ENCODE measurements around the gene NMNAT2. TPM values are rescaled to one million over a fixed set of nuclear protein-coding genes. Genes with fewer than 3 reads are reported as not detected.

Gene NMNAT2
- total RNA-seq, 1 donor from 2014 or later, result not detected

DNA sequence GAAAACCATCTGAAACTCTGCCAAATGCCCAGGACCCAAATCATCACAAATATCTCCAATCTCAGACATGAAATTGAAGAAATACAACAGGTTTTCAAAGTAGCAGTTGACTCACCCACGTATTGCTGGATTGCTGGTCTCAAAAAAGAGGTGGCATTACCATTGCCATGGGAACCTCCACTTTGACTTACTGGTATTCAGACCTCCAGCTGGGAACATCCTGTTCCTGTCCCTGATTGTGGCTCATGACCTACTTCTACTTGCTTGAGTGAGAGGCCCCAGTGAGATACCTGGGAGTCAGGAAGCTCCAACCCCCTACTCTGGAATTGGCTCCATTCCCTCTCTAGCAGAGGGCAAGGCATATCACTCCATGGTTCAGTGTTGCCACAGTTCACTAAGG, 64.6 kb downstream of the NMNAT2 start:
- Mint-ChIP-seq H3K4me1 (ENCODE audit: low read depth) (no peaks in the 10 kb centered on the region), H3K36me3 (ENCODE audit: low read depth) (no peaks in the 10 kb centered on the region), H3K4me3 (ENCODE audit: low read depth) (no peak overlapping the region), H3K27me3 (ENCODE audit: low read depth) (peaks cover 2% of the 10 kb centered on the region), H3K9me3 (no peaks in the 10 kb centered on the region), H3K27ac (no peak overlapping the region)
- intact Hi-C loops (cut with micrococcal nuclease), result no loop called here
- DNase-seq (ENCODE audit: low spot score), result no peak

DNA sequence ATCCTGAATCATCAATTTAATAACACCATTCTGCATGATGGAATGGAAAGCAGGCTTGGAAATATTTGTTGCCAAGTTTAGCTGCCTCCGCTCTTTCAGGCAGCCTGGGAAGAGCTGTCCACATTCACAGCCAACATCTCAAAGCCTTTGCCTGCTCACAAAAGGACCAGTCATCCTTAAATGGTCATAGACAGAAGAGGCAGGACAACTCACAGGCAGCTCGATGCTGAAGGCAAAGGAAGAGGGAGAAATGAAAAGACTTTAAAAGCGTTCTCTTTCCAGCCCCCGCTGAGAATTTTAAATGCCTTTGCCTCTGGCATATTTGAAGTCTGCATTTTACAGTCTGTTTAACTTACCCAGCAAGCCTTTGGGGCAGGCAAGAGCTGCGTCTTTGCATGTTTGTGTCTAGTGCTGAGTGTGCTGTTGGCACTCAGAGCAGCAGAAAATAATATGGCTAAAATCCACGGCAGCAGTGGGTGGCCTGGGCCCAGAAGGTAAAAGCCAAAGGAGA, 68.9 kb downstream of the NMNAT2 start:
- DNase-seq (ENCODE audit: low spot score), result no peak
- Mint-ChIP-seq H3K9me3 (no peaks in the 10 kb centered on the region), H3K4me3 (ENCODE audit: low read depth) (no peak overlapping the region), H3K4me1 (ENCODE audit: low read depth) (no peaks in the 10 kb centered on the region), H3K27ac (no peak overlapping the region), H3K36me3 (ENCODE audit: low read depth) (no peaks in the 10 kb centered on the region), H3K27me3 (ENCODE audit: low read depth) (peaks cover 4% of the 10 kb centered on the region)
- intact Hi-C loops (cut with micrococcal nuclease), result no loop called here

DNA sequence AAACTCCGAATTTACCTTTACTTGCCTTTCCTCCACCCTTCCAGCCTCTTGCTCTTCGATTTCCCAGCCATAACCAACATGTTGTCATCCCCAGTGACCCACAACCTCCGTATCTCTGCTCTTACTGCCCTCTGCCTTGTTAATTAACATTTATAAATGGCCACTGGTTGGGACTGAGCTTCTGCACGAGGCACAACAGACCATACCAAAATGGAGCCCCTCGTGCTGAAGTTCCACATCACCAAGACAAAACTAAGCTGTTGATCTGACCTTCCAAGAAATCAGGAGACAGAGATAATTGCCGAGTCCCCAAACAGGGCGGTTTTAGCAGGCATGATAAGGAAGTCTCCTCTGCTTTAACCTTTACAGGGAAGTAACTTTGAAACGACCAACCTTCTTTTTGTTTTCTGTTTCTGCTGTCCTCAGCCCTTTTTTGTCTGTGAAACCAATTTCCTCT, 71.9 kb downstream of the NMNAT2 start:
- Mint-ChIP-seq H3K4me3 (ENCODE audit: low read depth) (no peak overlapping the region), H3K27ac (no peak overlapping the region)
- intact Hi-C loops (cut with micrococcal nuclease), result no loop called here

DNA sequence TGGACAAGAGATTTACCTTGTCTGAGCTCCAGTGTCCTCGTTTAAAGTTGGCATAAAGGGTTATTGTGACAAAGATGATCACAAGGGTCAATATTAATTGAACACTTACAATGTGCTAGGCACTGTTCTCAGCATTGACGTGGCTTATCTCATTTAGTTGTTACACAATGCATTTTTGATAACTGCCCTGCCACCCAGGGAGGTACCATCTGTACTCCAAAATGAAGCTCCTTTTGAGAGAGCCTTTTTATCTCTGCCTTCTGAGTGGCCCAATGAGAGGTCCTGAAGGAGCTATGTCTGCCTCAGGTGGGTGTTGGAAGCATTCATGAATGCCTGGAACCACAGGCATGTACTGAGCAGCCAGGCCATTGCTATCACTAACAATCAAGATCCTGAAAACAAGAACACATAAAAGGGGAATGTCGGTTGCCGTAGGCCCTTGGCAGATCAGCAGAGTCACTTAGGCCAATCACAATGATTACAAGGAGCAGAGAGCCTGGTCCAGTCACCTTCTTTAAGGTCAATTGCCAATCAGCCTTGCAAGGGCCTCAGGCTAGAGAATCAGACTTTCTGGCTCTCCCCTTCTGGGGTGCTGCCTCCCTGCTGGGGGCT, 78.5 kb downstream of the NMNAT2 start:
- Mint-ChIP-seq H3K36me3 (ENCODE audit: low read depth) (no peaks in the 10 kb centered on the region), H3K4me1 (ENCODE audit: low read depth) (no peaks in the 10 kb centered on the region), H3K9me3 (no peaks in the 10 kb centered on the region), H3K27ac (no peak overlapping the region), H3K27me3 (ENCODE audit: low read depth) (peaks cover 3% of the 10 kb centered on the region), H3K4me3 (ENCODE audit: low read depth) (no peak overlapping the region)
- no peak for DNase-seq (ENCODE audit: low spot score)
- intact Hi-C loops (cut with micrococcal nuclease), result no loop called here

More for the DNA sequence above, 71.9 kb downstream of the NMNAT2 start:
- H3K9me3 Mint-ChIP-seq, result no peaks in the 10 kb centered on the region
- H3K36me3 Mint-ChIP-seq (ENCODE audit: low read depth), result no peaks in the 10 kb centered on the region
- H3K27me3 Mint-ChIP-seq (ENCODE audit: low read depth), result peaks cover 4% of the 10 kb centered on the region
- DNase-seq (ENCODE audit: low spot score), result no peak
- no peaks in the 10 kb centered on the region for H3K4me1 Mint-ChIP-seq (ENCODE audit: low read depth)

DNA sequence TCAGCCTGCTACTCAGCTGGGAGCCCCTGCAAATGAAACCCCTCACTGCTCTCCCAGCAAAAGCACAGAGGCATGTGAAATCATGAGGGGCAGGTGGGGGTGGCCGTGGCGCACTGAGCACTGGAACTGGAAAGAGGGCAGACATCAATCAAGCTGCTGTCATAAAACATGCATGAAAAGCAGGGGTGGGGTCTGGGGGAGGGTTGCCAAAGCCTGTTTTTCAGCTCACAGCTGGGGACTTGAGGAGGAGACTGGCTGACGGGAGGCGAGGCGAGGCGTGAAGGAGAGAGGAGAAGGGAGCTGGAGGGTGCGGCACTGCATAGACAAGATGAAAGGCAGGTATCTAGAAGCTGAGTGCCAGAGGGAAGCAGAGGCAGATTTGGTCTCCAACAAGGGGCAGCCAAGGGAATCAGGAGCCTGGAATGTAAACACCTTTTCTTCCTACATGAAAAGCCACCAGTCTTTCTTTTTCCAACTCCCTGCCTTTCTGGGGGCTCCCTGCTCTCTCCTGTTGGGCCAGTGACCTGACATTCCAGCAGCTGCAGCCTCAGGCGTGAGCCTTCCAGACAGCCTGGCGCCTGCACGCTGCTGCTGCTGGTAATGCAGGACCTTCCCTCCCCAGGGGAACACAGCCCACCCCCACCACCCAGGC, 87.0 kb downstream of the NMNAT2 start:
- no peak overlapping the region for H3K4me3 Mint-ChIP-seq (ENCODE audit: low read depth)

DNA sequence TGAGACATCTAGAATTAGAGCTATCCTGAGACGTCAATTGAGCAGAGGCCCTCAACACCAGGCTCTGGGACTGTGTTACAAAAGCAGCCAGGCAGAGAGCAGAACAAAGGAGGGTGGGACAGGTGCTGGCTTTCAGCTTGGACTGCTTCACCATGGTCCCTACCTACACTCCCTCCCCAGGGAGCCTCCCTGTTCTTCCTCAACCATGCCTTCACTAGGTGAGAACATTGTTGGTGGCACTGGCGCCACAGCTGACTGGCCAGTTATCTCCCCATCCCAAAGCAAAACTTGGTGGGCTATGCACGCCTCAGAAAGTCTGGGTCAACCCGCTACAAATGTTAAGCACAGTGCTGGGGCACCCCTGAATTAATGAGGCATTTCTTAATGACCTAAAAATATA, 87.8 kb downstream of the NMNAT2 start:
- Mint-ChIP-seq H3K4me3 (ENCODE audit: low read depth) (no peak overlapping the region), H3K4me1 (ENCODE audit: low read depth) (no peaks in the 10 kb centered on the region), H3K27ac (no peak overlapping the region), H3K36me3 (ENCODE audit: low read depth) (no peaks in the 10 kb centered on the region), H3K9me3 (no peaks in the 10 kb centered on the region), H3K27me3 (ENCODE audit: low read depth) (peaks cover 17% of the 10 kb centered on the region)
- DNase-seq (ENCODE audit: low spot score), result no peak
- intact Hi-C loops (cut with micrococcal nuclease), result no loop called here

More for the DNA sequence above, 87.0 kb downstream of the NMNAT2 start:
- Mint-ChIP-seq H3K9me3 (no peaks in the 10 kb centered on the region), H3K4me1 (ENCODE audit: low read depth) (no peaks in the 10 kb centered on the region), H3K27me3 (ENCODE audit: low read depth) (peaks cover 20% of the 10 kb centered on the region), H3K27ac (no peak overlapping the region), H3K36me3 (ENCODE audit: low read depth) (no peaks in the 10 kb centered on the region)
- no peak for DNase-seq (ENCODE audit: low spot score)
- intact Hi-C loops (cut with micrococcal nuclease), result no loop called here

DNA sequence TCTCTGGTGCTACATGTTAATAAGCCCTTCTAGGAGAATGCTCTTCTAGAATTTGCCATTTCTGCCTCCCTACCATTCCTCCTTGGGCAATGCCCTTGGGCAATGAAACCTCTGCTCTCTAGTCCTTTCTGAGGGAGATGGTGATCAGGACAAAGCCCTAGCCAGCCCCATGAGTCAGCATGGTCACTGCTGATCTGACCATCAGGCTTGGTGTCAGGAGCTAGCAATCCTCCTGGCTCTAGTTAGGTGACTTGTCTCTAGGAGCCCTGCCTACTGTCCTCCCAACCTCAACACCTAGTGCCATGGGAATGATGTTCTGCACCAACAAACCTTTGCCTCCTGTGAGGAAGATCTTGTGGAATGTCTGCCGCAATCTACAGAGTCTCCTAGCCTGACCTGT, 89.8 kb downstream of the NMNAT2 start:
- no peak for DNase-seq (ENCODE audit: low spot score)
- Mint-ChIP-seq H3K9me3 (no peaks in the 10 kb centered on the region), H3K4me1 (ENCODE audit: low read depth) (no peaks in the 10 kb centered on the region), H3K27ac (no peak overlapping the region), H3K4me3 (ENCODE audit: low read depth) (no peak overlapping the region), H3K36me3 (ENCODE audit: low read depth) (no peaks in the 10 kb centered on the region), H3K27me3 (ENCODE audit: low read depth) (peaks cover 17% of the 10 kb centered on the region)
- intact Hi-C loops (cut with micrococcal nuclease), result no loop called here

DNA sequence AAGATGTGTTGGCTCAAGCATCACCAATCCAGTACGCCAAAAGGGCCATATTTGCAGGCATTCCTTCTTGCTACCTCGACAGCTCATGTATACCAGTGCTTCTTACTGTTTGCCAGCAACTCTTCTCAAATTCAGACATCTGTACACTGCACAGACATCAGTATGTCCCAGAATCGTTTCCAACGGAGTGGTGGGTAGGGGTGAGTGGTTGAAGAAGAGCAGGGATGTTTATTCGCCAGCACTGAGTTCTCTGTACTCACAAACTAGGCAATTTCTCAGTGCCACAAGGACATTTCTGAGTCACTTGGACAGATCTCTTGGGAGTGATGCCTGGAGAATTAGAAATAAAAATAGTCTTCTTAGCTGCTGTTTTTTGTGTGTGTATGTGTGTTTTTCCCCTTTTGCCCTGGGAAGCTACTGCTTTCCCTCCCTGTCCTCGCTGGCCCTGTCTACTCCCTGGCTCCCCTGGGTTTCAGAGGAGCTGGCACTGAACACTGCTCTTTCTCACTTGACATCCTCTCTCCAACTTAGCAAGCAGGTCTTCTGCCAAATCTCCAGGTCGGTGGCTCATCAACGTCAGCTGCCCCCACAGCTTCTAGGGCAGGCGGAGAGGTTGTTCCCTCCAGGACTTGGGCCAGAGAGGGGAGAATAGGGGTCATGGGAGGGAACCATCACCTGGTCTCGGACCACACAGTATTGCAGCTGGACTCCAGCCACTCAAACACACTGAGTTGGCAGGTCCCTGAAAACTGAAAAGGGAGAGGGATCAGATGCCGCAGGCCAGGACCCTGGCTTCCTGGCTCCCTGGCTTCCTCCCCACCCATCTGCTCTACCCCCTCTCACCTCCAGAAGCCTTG, 90.5 kb downstream of the NMNAT2 start:
- no peak for DNase-seq (ENCODE audit: low spot score)
- H3K27me3 Mint-ChIP-seq (ENCODE audit: low read depth), result peaks cover 17% of the 10 kb centered on the region
- no peak overlapping the region for H3K4me3 Mint-ChIP-seq (ENCODE audit: low read depth)
- intact Hi-C loops (cut with micrococcal nuclease), result no loop called here
- no peak overlapping the region for H3K27ac Mint-ChIP-seq
- no peaks in the 10 kb centered on the region for H3K4me1 Mint-ChIP-seq (ENCODE audit: low read depth)
- no peaks in the 10 kb centered on the region for H3K36me3 Mint-ChIP-seq (ENCODE audit: low read depth)
- no peaks in the 10 kb centered on the region for H3K9me3 Mint-ChIP-seq

DNA sequence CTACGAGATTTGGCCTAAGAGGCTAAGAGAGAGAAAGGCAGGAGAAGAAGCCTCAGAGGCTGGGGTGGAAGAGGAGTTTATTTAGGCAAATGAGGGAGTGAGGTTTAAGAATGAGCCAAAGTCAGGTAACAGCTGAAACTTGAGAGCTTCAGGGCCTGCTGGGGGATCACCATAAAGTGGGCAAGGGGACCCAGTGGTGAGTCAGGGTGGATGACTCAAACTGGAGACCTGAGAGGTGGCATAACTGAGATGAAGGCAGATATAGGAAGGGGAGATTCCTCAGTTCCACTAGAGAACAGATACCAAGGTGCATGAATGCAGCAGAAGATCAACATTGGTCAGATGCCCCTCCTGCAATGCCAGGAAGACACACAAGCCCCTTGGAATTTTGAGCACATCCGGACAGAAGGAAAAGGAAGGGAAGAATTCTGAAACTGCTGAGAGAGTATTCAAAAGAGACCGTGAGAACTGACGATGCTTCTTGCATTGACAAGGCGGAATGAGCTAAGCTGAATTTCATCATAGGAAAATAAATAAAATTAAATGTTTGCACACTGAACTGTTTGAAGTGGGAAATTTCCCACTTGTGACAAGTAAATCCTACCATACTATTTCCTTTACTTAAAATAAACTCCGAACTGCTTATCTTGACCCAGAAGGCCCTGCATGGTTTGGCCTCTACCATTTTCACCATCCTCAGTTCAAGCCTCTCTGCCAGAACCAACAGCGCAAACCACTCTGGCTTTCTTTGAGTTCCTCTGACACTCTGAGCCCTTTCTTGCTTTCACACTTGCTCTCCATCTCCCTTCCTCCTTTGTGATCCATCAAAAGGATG, 94.1 kb downstream of the NMNAT2 start:
- DNase-seq (ENCODE audit: low spot score), result no peak
- Mint-ChIP-seq H3K4me1 (ENCODE audit: low read depth) (no peaks in the 10 kb centered on the region), H3K27ac (no peak overlapping the region), H3K36me3 (ENCODE audit: low read depth) (no peaks in the 10 kb centered on the region), H3K4me3 (ENCODE audit: low read depth) (no peak overlapping the region), H3K9me3 (no peaks in the 10 kb centered on the region), H3K27me3 (ENCODE audit: low read depth) (peaks cover 18% of the 10 kb centered on the region)
- intact Hi-C loops (cut with micrococcal nuclease), result no loop called here

DNA sequence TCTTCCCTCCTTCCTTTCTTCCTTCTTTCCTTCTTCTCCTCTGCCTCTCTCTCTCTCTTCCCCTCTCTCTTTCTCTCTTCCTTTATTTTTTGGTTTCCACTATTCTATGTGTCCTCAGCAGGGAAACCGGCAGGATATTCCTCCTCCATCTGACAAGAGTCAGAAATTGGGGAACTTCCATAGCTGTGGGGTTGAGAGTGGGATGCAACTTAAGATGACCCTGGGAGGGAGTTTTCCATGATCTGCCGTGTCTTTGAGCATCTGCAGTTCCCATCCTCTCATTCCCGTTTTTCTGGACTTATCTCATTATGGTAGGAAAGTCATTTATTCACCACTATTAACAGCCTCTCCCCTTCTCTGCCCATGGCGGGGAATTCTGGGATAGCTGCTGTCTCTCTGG, 98.6 kb downstream of the NMNAT2 start:
- Mint-ChIP-seq H3K9me3 (no peaks in the 10 kb centered on the region), H3K4me3 (ENCODE audit: low read depth) (no peak overlapping the region), H3K4me1 (ENCODE audit: low read depth) (no peaks in the 10 kb centered on the region), H3K36me3 (ENCODE audit: low read depth) (no peaks in the 10 kb centered on the region), H3K27me3 (ENCODE audit: low read depth) (peaks cover 8% of the 10 kb centered on the region), H3K27ac (no peak overlapping the region)
- no peak for DNase-seq (ENCODE audit: low spot score)
- intact Hi-C loops (cut with micrococcal nuclease), result no loop called here

DNA sequence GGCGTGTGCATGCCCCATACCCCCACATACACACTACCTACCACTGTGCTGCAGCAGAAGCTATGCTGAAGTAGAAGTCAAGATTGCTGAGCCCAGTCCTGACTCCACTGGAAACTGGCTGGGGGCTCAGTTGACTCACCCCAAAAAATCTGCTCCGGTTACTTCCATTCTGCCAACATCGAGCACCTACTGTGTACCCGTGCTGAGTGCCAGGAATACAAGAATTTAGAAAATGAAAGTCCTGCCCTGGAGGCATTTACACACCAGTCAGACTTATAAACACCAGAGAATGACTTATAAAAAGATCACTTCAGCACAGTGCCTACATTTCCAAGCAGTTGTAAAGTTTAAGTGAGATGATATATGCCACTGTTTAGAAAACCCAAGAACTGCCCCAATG, 99.1 kb downstream of the NMNAT2 start:
- H3K4me1 Mint-ChIP-seq (ENCODE audit: low read depth), result no peaks in the 10 kb centered on the region
- intact Hi-C loops (cut with micrococcal nuclease), result no loop called here

DNA sequence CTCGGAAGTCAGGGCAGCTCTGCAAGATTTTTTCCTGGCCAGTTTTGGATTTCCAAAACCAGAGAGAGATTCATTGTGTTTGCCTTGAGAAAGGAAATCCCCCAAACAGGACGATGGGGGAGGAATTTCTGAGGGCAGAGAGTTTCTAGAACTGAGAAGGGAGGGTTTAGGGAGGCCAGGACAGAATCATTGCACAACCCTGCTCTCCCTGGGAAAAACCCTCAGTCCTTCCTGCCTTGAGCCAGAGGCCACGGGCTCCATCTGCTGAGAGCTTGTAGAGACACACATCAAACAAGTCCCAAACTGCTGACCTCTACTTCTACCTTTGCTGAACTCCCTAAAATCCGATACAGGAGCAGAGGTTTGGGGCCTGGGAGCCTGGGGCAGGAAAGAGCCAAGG, 99.7 kb downstream of the NMNAT2 start:
- no peaks in the 10 kb centered on the region for H3K4me1 Mint-ChIP-seq (ENCODE audit: low read depth)
- no peak for DNase-seq (ENCODE audit: low spot score)
- intact Hi-C loops (cut with micrococcal nuclease), result no loop called here
- no peaks in the 10 kb centered on the region for H3K9me3 Mint-ChIP-seq
- no peak overlapping the region for H3K27ac Mint-ChIP-seq
- H3K36me3 Mint-ChIP-seq (ENCODE audit: low read depth), result no peaks in the 10 kb centered on the region
- H3K4me3 Mint-ChIP-seq (ENCODE audit: low read depth), result no peak overlapping the region
- H3K27me3 Mint-ChIP-seq (ENCODE audit: low read depth), result peaks cover 8% of the 10 kb centered on the region

More for the DNA sequence above, 99.1 kb downstream of the NMNAT2 start:
- no peak overlapping the region for H3K4me3 Mint-ChIP-seq (ENCODE audit: low read depth)
- no peaks in the 10 kb centered on the region for H3K9me3 Mint-ChIP-seq
- no peaks in the 10 kb centered on the region for H3K36me3 Mint-ChIP-seq (ENCODE audit: low read depth)
- H3K27me3 Mint-ChIP-seq (ENCODE audit: low read depth), result peaks cover 8% of the 10 kb centered on the region
- DNase-seq (ENCODE audit: low spot score), result no peak
- no peak overlapping the region for H3K27ac Mint-ChIP-seq
